Measurements from ENCODE around the gene MS4A10. TPM values are rescaled to one million over a fixed set of nuclear protein-coding genes. Genes with fewer than 3 reads are reported as not detected.

The MS4A10 gene
- total RNA-seq, 1 donor from 2014 or later, result not detected

DNA sequence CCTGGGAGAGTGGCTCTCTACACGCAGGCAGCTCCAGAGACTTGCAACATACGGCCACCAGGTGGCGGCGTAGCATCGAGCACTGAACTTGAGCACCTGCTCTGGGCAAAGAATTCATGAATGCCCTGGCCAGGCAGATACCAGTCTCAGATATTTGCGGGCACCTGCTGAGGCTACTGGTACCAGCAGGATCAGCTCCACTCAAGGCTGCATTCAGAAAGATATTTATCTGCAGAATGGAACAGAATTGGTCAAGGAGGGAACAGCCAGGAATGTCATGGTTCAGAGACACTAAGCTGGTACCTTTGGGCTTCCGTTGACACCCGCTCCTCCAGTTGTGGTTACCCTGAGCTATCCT lies 46.0 kb downstream of the MS4A10 start:
- Mint-ChIP-seq H3K9me3 (no peaks in the 10 kb centered on the region), H3K36me3 (ENCODE audit: low read depth) (no peaks in the 10 kb centered on the region), H3K4me1 (peaks cover 5% of the 10 kb centered on the region), H3K27ac (no peak overlapping the region), H3K27me3 (peaks cover 8% of the 10 kb centered on the region), H3K4me3 (no peak overlapping the region)
- POLR2A ChIA-PET, result interaction anchor here (0.8 to 1.0 kb wide), 3 partner anchors 57 to 298 kb away, joined by 3 to 4 read pairs (median 4); no protein-coding TSS in a partner anchor
- peak; percentile 69 for DNase-seq
- CTCF ChIA-PET, result interaction anchor here (0.6 to 5.6 kb wide), 41 partner anchors 9 to 686 kb away, joined by 3 to 47 read pairs (median 4); partner anchors contain the start of genes CCDC86, CD6, PTGDR2 and TMEM216
- ATAC-seq (ENCODE audit: low read depth), result peak; percentile 95
- TF ChIP-seq, protein P1, sequence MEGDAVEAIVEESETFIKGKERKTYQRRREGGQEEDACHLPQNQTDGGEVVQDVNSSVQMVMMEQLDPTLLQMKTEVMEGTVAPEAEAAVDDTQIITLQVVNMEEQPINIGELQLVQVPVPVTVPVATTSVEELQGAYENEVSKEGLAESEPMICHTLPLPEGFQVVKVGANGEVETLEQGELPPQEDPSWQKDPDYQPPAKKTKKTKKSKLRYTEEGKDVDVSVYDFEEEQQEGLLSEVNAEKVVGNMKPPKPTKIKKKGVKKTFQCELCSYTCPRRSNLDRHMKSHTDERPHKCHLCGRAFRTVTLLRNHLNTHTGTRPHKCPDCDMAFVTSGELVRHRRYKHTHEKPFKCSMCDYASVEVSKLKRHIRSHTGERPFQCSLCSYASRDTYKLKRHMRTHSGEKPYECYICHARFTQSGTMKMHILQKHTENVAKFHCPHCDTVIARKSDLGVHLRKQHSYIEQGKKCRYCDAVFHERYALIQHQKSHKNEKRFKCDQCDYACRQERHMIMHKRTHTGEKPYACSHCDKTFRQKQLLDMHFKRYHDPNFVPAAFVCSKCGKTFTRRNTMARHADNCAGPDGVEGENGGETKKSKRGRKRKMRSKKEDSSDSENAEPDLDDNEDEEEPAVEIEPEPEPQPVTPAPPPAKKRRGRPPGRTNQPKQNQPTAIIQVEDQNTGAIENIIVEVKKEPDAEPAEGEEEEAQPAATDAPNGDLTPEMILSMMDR (IDR thresholded peaks at IDR 0.05), result peak; percentile 54
- intact Hi-C loops (cut with micrococcal nuclease), result loop anchor here (1.0 to 5.0 kb wide), 9 partner anchors 54 to 562 kb away; partner anchors contain the start of gene TMEM216

- TF ChIP-seq, protein P1 (IDR thresholded peaks at IDR 0.05), result no peak
- no peak overlapping the region for H3K27ac Mint-ChIP-seq
- H3K9me3 Mint-ChIP-seq, result no peaks in the 10 kb centered on the region
- H3K36me3 Mint-ChIP-seq (ENCODE audit: low read depth), result no peaks in the 10 kb centered on the region
- intact Hi-C loops (cut with micrococcal nuclease), result loop anchor here (1.0 to 5.0 kb wide), 9 partner anchors 54 to 561 kb away; partner anchors contain the start of gene TMEM216
- H3K4me1 Mint-ChIP-seq, result peaks cover 5% of the 10 kb centered on the region
- DNase-seq (no peak), ATAC-seq (ENCODE audit: low read depth) (no peak)
- CTCF ChIA-PET, result interaction anchor here (0.8 to 5.6 kb wide), 34 partner anchors 10 to 686 kb away, joined by 3 to 47 read pairs (median 4); partner anchors contain the start of genes CCDC86, CD6, PTGDR2 and TMEM216
- no peak overlapping the region for H3K4me3 Mint-ChIP-seq
- peaks cover 8% of the 10 kb centered on the region for H3K27me3 Mint-ChIP-seq
- POLR2A ChIA-PET, result interaction anchor here (0.8 to 0.9 kb wide), 2 partner anchors 56 to 297 kb away, joined by 3 to 4 read pairs; no protein-coding TSS in a partner anchor
These were observed 46.5 kb downstream of the MS4A10 start for GRCh38 chr11:60831501-60832079.

DNA sequence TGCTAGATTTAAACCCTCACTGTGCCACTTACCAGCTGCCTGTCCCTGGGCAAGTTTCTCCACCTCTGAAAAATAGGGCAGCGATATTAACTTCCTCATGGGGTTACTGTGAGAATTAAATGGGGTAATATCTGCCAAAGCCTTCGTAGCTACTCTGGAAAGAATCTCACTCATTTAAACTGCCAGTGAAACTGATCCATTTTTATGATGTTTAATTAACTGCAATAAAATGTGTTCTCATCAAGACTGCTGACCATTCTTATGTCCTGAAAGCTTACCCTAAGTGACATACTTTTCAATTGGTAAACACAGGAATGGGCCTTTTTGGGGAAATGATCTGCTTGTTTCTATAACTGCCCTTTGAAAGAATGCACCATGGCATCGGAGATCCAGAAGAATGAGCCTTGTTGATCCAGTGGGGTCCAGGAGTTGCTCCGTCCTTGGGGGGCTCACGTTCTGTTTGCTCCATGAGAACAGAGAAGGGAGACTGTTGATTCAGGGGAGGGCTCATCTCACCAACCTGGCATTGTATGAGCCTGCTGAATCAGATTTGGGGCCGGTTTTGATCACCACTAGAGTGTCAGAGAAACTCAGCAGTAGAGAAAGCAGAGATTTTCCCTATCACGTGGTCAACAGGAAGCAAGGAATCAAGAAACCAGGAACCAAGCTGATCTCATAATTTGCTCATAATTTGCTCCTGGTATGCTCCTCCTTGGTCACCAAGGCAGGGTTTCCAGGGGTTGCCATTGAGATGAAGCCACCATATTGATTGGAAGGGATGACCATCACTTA lies 49.8 kb downstream of the MS4A10 start:
- Mint-ChIP-seq H3K4me1 (peaks cover 5% of the 10 kb centered on the region), H3K4me3 (no peak overlapping the region), H3K9me3 (no peaks in the 10 kb centered on the region), H3K27me3 (peaks cover 5% of the 10 kb centered on the region), H3K27ac (no peak overlapping the region), H3K36me3 (ENCODE audit: low read depth) (no peaks in the 10 kb centered on the region)
- ChIA-PET POLR2A (no interaction called here), CTCF (interaction anchor here (0.9 to 1.0 kb wide), 3 partner anchors 53 to 352 kb away, joined by 3 read pairs; no protein-coding TSS in a partner anchor)
- TF ChIP-seq, protein P1 (IDR thresholded peaks at IDR 0.05), result no peak
- intact Hi-C loops (cut with micrococcal nuclease), result loop anchor here (5.0 kb wide), 2 partner anchors 58 to 337 kb away; no protein-coding TSS in a partner anchor
- DNase-seq, result no peak
- no peak for ATAC-seq (ENCODE audit: low read depth)

GRCh38 chr11:60835534-60835846 lies 50.4 kb downstream of the MS4A10 start:
- Mint-ChIP-seq H3K36me3 (ENCODE audit: low read depth) (no peaks in the 10 kb centered on the region), H3K27ac (no peak overlapping the region), H3K4me1 (peaks cover 5% of the 10 kb centered on the region), H3K27me3 (peaks cover 5% of the 10 kb centered on the region), H3K9me3 (no peaks in the 10 kb centered on the region), H3K4me3 (no peak overlapping the region)
- POLR2A ChIA-PET, result no interaction called here
- CTCF ChIA-PET, result interaction anchor here (0.9 to 1.0 kb wide), 3 partner anchors 52 to 352 kb away, joined by 3 read pairs; no protein-coding TSS in a partner anchor
- TF ChIP-seq, protein P1 (IDR thresholded peaks at IDR 0.05), result no peak
- intact Hi-C loops (cut with micrococcal nuclease), result no loop called here
- no peak for DNase-seq
- no peak for ATAC-seq (ENCODE audit: low read depth)
